Stimulated activated CD4-positive, alpha-beta T cell treated with anti-CD3 and anti-CD28 coated beads, Interleukin-15, amount 100 ng/mL, for 48 hours (primary cell): Measurements from ENCODE around the gene CCDC88C.

Experiments used
- DNase-seq, 2 donors: peaks; one replicate each; pipeline ENCODE4 v3.0.0-alpha.2; 2020; ENCODE audit warnings: low read depth in 2 of 2

Gene CCDC88C

GRCh38 chr14:91289464-91289863, 128.2 kb downstream of the CCDC88C start:
- DNase-seq: no peak

- DNase-seq: no peak
Measured at GRCh38 chr14:91288876-91289275, 128.7 kb downstream of the CCDC88C start.

- peak; percentile 56 to 72 for DNase-seq
Measured at GRCh38 chr14:91286530-91286937, 131.1 kb downstream of the CCDC88C start.

- DNase-seq: no peak
Measured at GRCh38 chr14:91284791-91285548, 132.7 kb downstream of the CCDC88C start.

- DNase-seq: no peak
Measured at GRCh38 chr14:91284146-91284790, 133.4 kb downstream of the CCDC88C start.

GRCh38 chr14:91283666-91284065, 134.0 kb downstream of the CCDC88C start:
- no peak for DNase-seq

- no peak for DNase-seq
Measured at GRCh38 chr14:91282954-91283645, 134.5 kb downstream of the CCDC88C start.

GRCh38 chr14:91281346-91281745, 136.3 kb downstream of the CCDC88C start:
- no peak for DNase-seq

GRCh38 chr14:91280129-91280528, 137.5 kb downstream of the CCDC88C start:
- DNase-seq: no peak

- no peak for DNase-seq
Measured at GRCh38 chr14:91279354-91279753, 138.3 kb downstream of the CCDC88C start.

GRCh38 chr14:91278383-91278715, 139.3 kb downstream of the CCDC88C start:
- no peak for DNase-seq

GRCh38 chr14:91277546-91278382, 139.9 kb downstream of the CCDC88C start:
- no peak for DNase-seq

GRCh38 chr14:91274796-91275195, 142.8 kb downstream of the CCDC88C start:
- DNase-seq: no peak

GRCh38 chr14:91273885-91274273, 143.7 kb downstream of the CCDC88C start:
- DNase-seq: no peak

GRCh38 chr14:91273273-91273884, 144.2 kb downstream of the CCDC88C start:
- no peak for DNase-seq

- no peak for DNase-seq
Measured at GRCh38 chr14:91272341-91273272, 145.0 kb downstream of the CCDC88C start.

- no peak for DNase-seq
Measured at GRCh38 chr14:91271639-91272038, 146.0 kb downstream of the CCDC88C start.

GRCh38 chr14:91270619-91271018, 147.0 kb downstream of the CCDC88C start:
- no peak for DNase-seq

- no peak for DNase-seq
Measured at GRCh38 chr14:91270188-91270587, 147.4 kb downstream of the CCDC88C start.
